Inflammatory macrophage (primary cell): Measurements from ENCODE around the gene PTPRG.
A peak's percentile ranks its signal among the peaks of the same experiment; 100 is the strongest.

Experiments
- DNase-seq, 2 donors: peaks; one replicate each; pipeline ENCODE4 v3.0.0-alpha.2; 2020 to 2022

Gene PTPRG

DNA sequence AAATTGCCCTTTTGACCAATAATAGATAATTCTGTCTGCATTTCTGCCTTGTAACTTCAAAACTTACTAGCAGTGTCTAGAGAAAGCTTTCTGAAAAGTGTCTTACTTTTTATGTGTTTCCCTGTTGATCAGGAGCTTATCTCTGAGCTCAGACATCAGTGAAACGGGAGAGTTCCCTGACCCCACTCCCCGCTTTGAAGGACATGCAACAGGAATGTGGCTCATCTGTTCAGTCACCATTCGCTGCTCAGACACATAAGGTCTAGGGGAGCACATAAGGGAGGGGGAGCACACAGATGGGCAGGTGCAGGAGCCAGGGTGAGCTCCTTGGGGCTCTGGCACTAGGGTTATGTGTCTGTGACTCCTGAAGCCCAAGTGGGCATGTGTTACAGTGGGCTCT is 607.0 kb downstream of the PTPRG start:
- no peak for DNase-seq

DNA sequence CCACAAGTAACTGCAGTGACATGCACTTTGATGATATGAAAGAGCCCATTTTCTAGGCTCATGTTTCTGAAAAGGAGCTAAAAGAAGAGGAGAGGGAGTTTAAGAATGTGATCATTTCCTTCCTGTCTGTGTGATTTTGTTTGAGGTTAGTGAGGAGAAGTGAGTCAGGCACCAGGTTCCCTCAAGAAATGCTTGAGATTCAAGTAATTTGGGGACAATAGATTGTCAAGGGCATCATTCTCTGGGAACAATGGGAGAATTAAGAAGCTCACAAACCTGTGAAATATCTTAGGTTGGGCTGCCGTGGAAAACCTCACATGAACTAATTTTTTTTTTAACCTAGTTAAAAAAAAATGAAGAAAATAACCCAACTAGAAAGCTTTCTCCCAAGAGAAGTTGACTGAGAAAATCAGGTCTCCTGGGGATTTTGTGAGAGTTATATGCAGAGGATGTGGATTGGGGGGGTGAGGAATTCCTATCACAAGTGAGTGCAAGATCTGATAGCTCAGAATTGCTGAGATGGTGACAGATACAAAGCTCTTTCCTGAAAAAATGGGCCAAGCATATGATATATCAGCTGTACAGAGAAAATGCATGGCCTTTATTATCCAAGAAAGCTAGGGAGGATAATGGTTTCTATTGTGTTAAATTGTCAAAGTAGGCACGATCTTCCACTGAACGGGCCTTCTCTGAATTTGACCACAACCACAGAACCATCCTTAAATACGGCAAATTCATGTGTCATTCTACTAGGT is 608.7 kb downstream of the PTPRG start:
- DNase-seq: no peak

DNA sequence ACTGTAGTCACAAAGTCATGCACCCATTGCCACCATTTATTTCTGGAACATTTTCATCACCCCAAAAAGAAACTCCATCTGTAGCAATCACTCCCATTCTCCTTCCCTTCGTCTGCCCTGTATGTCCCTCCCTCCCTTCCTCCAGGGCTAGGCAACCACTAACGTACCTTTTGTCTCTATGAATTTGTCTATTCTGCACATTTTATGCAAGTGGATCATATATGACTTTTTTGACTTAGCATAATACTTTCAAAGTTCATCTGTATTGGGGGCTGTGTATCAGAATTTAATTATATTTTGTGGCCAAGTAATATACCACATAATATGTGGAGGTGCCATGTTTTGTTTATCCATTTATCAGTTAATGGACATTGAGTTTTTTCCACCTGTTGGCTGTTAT is 610.4 kb downstream of the PTPRG start:
- DNase-seq: no peak

DNA sequence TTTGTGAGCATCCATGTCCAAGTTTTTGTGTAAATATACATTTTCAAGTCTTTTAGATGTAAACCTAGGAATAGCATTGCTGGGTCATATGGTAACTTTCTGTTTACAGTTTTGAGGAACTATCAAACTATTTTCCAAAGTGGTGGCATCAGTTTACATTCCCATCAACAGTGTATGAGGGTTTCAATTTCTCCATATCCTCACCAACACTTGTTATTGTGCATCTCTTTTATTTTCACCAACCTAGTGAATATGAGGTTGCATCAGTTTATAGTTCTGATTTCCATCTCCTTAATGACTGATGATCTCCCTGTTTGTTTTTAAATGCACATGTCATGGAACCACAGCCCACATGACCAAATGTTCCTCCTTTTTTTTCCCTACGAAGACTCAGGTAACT is 610.8 kb downstream of the PTPRG start:
- no peak for DNase-seq

DNA sequence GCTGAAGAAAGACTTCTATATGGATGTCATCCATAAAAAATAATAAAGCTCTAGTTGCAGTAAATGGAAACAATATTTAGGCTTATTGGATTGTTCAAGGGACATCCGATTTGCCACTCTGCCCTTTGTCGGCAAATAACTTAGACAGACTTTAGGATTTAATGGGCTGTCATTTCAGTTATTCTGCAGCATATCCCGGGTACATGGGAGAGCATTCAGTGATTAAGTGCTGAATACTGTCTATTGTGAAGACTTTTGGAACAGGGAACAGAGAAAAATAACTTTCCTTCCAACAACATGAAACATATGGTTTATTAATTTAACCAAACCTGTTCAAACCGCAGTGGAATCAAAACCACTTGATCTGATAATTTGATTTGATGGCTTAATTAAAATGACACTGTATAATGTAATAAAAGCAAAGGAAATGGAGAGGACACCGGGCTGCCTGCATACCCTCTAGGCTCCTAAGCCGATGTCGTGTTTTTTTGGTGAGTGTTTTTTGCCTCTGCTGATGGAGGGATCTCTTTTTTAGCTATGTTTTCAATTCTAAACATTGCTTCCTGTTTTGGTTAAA is 612.7 kb downstream of the PTPRG start:
- no peak for DNase-seq

DNA sequence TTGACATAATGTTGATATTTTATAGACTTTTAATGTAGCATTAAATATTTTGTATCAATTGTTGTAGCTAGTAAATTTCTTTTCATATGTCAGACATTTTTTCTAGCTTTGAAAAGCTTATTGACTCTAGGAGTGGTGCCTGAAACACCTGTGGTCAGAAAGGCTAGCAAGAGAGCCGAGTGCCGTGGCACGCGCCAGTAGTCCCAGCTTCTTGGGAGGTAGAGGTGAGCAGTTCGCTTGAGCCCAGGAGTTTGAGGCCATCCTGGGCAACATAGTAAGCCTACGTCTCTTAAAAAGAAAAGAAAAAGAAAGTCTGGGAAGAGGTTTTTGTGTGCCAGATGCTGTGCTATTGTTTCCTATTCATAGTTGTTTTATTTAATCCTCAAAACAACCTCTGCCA is 613.8 kb downstream of the PTPRG start:
- no peak for DNase-seq

DNA sequence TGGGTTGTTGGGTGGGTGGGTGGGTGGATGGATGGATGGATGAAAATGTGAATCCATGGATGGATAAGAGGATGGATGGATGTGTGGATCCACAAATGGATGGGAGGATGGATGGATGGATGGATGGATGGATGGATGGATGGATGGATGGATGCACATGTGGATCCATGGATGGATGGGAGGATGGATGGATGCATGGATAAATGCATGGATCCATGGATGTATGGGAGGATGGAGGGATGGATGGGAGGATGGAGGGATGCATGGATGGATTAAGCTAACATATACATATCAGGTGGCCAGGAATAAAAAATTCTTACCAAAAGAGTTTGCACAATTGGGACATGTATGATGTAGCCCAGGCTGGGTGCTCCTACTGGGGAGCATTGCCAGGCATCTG is 616.7 kb downstream of the PTPRG start:
- no peak for DNase-seq

DNA sequence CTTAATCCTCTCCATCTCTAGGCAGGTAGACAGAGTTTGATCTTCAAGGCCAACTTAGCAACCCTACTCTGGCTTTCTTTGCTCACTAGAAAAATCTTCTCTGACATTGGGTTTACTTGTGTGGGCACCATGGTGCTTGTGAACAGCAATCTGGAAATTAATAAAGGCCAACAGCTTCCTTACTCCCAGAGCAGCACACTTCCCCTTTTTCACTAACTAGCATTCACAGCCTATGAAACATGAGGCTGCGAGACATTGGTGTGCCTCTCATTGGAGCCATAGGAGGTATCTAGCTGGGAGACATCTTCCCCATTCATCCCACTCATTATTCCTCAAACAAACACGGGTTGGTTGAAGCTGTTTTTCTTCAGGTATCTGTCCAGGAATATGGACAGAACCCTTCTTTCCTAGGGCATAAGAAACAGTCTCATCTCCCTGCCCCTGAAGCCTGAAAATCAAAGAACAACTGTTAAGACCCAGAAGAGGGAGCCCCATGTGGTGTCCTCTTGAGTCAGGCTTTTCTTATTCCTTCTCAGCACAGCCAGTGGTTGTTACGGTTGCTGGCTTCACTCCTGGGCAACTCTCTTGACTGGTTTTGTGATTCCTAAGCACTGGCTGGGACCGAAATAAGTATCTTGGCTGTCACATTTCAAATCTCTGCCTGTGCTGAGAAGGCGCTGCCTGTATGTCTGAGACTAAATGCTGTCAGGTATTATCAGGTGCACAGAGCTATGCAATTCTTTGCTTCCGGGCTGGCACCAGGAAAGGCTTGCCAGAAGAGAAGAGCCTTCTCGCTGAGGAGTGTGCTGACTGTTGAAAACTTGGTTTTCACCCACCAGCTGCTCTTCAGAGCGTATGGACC is 617.6 kb downstream of the PTPRG start:
- DNase-seq: peak; percentile 25 to 35

DNA sequence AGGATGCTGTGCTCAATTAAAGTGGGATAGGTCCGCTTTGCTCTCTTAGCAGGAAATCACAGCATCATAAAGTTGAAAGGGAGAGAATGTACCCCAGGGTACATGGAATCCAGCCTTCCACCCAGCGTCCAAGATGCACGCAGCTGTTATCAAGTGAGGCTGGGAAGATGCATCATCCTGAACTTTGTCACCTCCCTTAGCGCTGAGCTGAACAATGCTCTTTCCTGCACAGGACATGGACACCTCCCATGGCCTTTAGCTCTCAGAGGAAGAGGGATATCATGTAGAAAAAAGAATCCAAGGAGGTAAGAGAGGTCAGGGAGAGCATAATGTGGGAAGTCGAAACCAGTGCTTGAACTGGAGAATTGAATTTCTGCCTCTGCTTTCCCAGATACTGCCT is 619.1 kb downstream of the PTPRG start:
- no peak for DNase-seq

DNA sequence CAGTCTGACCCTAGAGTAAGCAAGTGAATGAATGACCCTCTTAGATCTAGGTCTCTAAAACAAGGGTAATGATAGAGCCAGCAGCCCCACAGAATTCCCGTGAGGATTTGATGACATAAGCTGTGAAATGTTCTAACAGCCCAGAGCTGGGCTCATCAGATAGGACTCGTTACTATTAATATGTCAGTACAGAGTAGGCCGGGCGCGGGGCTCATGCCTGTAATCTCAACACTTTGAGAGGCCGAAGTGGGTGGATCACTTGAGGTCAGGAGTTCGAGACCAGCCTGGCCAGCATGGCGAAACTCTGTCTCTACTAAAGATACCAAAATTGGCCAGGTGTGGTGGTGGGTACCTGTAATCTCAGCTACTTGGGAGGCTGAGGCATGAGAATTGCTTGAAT is 621.7 kb downstream of the PTPRG start:
- no peak for DNase-seq

DNA sequence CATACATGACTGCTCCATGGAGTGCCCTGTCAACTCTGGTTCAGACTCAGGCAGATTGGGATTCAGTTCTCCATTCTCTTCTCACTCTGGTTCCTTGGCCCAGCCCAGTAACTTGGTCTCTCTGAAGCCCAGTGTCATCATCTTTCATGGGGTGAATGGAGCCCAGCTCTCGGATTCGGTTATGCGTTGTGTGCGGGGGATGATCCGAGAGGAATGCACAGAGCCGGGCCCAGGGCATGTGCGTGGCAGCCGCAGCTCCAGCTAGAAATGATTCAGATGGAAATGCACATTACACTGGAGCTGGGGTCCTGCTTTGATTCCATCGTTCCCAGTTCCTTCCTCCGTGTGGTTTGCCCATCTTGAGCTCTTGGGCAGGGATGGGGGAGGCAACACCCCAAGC is 622.6 kb downstream of the PTPRG start:
- no peak for DNase-seq

DNA sequence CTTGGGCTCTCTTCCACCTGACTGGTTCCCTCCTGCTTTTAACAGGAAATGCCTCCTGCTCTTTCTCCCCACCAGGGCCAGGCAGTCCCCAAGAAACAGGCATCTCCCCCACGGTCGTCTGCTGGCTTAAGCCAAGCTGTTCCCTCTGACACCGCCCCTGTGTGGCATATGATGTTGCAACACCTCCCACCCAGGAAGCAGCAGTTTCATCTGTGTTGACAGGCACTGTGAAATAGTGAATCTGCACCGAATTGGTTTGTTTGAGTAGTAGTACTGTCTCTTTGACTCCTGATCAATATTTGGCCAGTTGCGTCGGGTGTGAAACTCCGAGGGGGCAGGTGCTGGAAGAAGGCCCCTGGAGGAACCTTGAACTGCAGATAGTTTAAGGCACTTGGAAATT is 623.2 kb downstream of the PTPRG start:
- DNase-seq: peak; percentile 58 to 71

DNA sequence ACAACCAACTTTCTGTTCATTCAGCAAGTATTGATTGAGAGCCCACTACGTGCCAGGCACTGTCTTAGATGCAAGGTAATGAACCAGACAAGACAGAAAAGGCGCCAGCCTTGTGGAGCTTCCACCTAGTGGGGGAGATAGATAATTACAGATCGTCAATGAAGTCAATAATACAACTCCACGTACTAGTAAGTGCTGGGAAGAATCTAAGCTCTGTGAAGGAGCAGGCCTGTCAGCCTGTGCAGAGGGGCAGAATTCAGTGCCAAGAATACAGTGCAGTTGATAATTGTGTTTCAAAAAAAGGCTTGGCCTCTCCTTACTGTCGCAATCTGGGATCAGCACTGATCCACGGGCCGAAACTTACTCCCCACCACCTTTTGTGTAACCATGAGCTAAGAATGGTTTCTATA is 625.7 kb downstream of the PTPRG start:
- DNase-seq: no peak

DNA sequence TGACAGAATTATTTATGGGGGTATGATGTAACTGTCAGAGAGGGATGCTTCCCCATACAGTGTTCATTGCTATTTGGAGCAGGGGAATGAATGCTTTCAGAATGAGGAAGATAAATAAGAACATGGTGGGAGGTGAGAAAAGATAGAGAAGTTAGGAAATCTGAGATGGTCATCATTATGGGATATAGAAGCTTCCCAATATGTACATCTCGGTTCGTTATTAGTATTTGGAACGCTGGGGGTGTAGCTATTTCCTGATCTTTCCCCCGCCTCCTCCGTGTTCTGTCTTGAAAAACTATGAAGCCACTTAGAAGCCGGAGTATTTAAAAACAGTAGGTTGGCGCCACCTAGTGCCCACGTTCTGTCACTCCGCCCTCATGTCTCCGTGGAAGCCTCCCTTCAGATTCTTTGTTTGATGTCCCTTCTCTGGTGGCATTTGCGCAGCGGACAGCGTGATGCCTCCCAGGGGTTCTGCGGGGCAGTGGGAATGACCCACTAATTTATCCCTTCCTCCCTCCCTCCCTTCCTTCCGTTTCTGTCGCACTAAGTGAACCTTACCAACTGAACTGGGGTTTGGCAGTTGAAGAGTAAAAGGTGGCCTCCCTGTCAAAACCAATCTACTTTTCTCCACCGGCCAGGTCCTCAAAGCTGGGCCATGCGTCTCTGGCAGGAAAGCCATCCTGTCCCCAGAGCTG is 627.5 kb downstream of the PTPRG start:
- DNase-seq: peak; percentile 79

DNA sequence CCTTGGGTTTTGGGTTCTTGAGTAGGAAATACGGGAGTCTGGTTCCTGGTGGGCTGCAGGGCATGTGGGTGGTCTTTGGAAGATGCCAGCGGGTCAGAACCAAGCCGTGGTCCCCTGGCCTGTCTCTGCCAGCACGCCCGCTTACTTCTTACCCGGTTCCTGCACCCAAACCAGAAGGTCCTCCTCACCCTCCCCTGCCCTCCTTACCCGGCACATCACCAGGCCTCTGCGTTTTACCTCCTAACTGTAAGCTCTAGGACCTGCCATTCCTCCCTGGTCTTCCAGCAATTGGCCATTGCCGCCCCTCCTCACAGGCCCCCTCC is 628.0 kb downstream of the PTPRG start:
- no peak for DNase-seq

DNA sequence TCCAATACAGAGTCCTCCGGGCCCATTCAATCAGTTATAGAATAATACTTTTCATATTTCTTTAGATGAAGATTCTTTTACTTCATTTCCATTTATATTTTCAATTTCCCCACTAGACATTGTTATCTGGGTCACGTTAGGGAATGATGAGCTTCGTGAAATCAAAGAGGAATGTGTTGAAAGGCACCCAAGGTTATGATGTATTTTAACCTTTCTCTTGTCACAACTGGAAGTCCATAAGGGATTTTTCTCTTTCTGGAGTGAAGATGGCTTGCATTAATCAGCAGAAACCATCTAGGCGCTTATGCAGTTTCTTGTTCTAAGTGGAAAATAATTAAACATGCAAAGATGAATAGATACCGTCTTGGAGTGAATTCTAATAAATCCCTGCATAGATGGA is 631.5 kb downstream of the PTPRG start:
- DNase-seq: no peak

DNA sequence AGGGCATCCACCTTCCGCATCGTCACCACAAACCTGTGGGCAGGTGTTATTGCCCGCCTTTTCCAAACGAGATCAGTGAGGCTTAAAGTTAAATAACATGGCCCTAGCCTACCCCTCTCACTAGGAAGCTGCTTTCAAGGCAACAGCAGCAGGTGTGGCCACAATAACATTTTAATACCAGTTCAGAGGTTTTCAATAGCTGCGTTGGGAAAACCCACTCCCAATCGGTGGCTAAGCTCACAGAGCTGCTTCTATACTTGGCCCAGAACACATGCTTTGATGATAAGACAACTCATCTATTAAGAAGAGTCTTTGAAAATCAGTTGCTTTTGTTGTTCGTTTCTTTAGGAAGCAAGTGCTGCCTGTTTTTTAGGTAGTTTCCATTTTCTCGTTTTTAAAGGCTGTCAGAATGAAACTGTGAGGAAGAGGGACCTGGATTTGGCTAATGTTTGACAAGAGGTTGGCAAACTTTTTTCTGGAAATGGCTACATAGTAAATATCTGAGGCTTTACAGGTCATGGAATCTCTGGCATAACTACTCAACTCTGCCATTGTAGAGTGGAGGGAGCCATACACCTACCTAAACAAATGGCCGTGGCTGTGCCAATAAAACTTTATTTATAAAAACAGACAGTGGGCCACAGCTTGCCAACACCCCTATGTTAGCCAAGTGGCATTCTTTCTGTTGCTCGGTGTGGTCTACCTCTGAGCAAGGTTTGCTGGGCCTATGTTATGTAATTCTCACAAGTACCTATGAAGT is 632.4 kb downstream of the PTPRG start:
- DNase-seq: no peak

DNA sequence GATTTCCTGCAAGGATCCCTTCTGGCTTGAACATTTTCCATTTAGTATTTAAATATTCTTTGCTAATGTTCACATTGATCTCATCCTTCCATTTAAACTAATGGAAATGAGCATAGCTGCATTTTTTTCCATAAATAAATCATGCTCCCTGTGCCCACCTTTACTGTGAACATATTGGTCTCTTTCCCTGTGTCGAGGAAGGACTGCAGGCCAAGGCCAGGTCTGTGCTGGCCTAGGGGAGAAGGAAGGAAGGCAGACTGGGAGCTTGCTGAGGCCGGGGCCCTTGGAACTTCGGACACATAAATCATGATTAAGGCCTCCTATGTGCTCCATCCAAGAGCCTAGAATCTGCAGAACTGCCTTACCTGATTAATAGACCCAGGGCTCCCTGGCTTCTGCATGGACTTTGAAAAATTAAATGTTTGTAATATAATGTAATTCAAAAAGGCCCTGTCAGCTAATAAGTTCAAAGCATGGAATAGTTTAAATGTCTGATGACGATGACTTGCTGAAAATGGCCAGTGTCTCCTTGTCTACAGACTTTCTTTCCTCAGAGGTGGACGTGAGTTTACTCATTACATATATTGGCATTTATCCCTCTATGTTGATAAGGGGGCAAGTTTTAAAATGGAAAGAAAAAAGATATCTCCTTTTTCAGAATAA is 636.1 kb downstream of the PTPRG start:
- no peak for DNase-seq

DNA sequence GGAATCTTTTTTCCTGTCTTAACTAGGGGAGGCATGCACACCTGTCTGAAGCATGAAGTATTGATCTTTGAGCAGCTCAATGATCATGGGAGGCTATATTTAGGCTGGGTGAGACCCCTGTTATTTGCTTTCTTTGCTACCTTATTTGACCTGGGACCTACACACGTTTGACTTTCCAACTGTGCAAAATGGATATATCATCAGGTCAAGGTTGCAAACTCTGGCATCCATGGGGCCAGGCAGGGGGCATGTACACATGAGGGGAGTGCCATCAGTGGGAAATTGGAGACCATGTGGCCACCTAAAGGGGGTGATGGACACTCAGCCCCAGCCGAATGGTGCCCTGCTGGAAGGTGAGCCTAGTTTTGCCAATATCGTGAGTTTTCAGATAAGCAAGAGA is 637.8 kb downstream of the PTPRG start:
- no peak for DNase-seq

DNA sequence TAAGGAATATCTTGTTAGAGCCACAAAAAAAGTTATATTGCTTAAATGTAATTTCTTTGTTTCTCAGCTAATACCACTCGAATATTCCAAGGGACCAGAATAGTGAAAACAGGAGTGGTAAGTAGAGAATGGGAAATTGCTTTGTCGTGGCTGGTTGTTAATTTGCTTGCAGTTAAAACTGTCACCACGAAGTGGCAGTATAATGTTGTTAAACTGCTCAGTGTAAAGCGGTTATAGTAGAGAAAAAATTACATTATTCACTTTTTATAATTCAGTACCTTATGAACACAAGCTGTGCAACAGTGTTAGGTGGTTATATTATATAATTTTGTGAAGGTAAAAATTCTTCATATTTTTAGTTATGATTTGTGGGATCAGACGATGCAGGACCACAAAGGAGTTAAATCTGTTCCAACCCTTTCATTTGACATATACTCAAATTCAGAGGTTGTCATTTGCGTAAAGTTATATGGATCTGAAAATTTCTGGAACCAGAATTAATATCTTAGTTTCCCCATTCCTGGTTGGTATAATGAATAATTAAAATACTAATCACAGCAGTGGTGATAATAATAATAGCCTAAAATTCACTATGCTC is 640.2 kb downstream of the PTPRG start:
- peak; percentile 29 to 41 for DNase-seq

DNA sequence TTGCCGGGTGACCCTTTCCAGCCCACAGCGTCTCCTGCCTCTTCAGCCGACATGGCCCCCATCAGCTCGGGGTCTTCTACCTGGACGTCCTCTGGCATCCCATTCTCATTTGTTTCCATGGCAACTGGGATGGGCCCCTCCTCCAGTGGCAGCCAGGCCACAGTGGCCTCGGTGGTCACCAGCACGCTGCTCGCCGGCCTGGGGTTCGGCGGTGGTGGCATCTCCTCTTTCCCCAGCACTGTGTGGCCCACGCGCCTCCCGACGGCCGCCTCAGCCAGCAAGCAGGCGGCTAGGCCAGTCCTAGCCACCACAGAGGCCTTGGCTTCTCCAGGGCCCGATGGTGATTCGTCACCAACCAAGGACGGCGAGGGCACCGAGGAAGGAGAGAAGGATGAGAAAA is 641.8 kb downstream of the PTPRG start:
- no peak for DNase-seq

DNA sequence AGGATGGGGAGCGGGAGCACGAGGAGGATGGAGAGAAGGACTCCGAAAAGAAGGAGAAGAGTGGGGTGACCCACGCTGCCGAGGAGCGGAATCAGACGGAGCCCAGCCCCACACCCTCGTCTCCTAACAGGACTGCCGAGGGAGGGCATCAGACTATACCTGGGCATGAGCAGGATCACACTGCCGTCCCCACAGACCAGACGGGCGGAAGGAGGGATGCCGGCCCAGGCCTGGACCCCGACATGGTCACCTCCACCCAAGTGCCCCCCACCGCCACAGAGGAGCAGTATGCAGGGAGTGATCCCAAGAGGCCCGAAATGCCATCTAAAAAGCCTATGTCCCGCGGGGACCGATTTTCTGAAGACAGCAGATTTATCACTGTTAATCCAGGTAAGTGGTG is 642.2 kb downstream of the PTPRG start:
- no peak for DNase-seq
